WTC11 (cell line): Measurements from ENCODE around the gene MYMX. TPM values are rescaled to one million over a fixed set of nuclear protein-coding genes. Genes with fewer than 3 reads are reported as not detected.

ENCODE experiments used
- ATAC-seq: fragments of 200-7000 bp; cut with Tn5 transposase; 2 replicates; pipeline ENCODE4 v1.10.0; 2021; ENCODE audit warnings: mild to moderate bottlenecking, moderate library complexity
- CTCF ChIA-PET: fragments of 300-600 bp; sonication (Branson Sonifier 250); formaldehyde crosslinking; loops from one replicate; lab custom pipeline; 2021; ENCODE audit warnings: antibody characterized with exemption; lab: Charles Lee
- POLR2A ChIA-PET: fragments of 350-600 bp; sonication (Branson Sonifier 250); formaldehyde crosslinking; loops from one replicate; lab custom pipeline; 2021; ENCODE audit warnings: antibody characterized with exemption; lab: Charles Lee
- DNase-seq: peaks from one replicate; pipeline ENCODE4 v3.0.0; 2021; ENCODE audit warnings: low spot score
- H3K27ac Mint-ChIP-seq: 2 replicates; pipeline ENCODE4 v1.8.0; 2021; ENCODE audit warnings: mixed read lengths
- H3K27me3 Mint-ChIP-seq: 2 replicates; pipeline ENCODE4 v1.8.0; 2021; ENCODE audit warnings: low read depth, mild to moderate bottlenecking, moderate library complexity, mixed read lengths
- H3K36me3 Mint-ChIP-seq: 2 replicates; pipeline ENCODE4 v1.8.0; 2021; ENCODE audit warnings: mixed read lengths
- H3K4me1 Mint-ChIP-seq: 2 replicates; pipeline ENCODE4 v1.8.0; 2022; ENCODE audit warnings: mixed read lengths
- H3K4me3 Mint-ChIP-seq: 2 replicates; pipeline ENCODE4 v1.8.0; 2021; ENCODE audit warnings: mild to moderate bottlenecking, moderate library complexity, mixed read lengths
- H3K9me3 Mint-ChIP-seq: 2 replicates; pipeline ENCODE4 v1.8.0; 2021; ENCODE audit warnings: mixed read lengths
- ARID4B ChIP-seq: sonication (generic); formaldehyde crosslinking; IDR thresholded peaks from 2 replicates; pipeline ENCODE4 v1.8.0; 2023; ENCODE audit warnings: missing genetic modification reagents, mild to moderate bottlenecking, borderline replicate concordance
- CBFB ChIP-seq: sonication (generic); formaldehyde crosslinking; IDR thresholded peaks from 2 replicates; pipeline ENCODE4 v1.8.1; 2022; ENCODE audit warnings: mild to moderate bottlenecking, low read depth, missing genetic modification reagents
- HMGA2 ChIP-seq: fragments of 250-450 bp; sonication (Bioruptor Pico); IDR thresholded peaks from 2 replicates; pipeline ENCODE4 v1.4.0; 2021; ENCODE audit warnings: mild to moderate bottlenecking, moderate library complexity
- JUN ChIP-seq: sonication (generic); formaldehyde crosslinking; IDR thresholded peaks from 2 replicates; pipeline ENCODE4 v1.8.0; 2023; ENCODE audit warnings: mild to moderate bottlenecking, missing genetic modification reagents
- MYBL2 ChIP-seq: sonication (generic); formaldehyde crosslinking; IDR thresholded peaks from 2 replicates; pipeline ENCODE4 v1.8.1; 2023; ENCODE audit warnings: mild to moderate bottlenecking, moderate library complexity, missing genetic modification reagents
- NFE2L1 ChIP-seq: sonication (generic); formaldehyde crosslinking; IDR thresholded peaks from 2 replicates; pipeline ENCODE4 v1.8.1; 2023; ENCODE audit warnings: missing genetic modification reagents
- NR2C2 ChIP-seq: sonication (generic); formaldehyde crosslinking; IDR thresholded peaks from 2 replicates; pipeline ENCODE4 v1.8.0; 2022; ENCODE audit warnings: mild to moderate bottlenecking, missing genetic modification reagents
- PRDM15 ChIP-seq: sonication (generic); formaldehyde crosslinking; IDR thresholded peaks from 2 replicates; pipeline ENCODE4 v1.8.0; 2022; ENCODE audit warnings: missing genetic modification reagents
- SMAD4 ChIP-seq: sonication (generic); formaldehyde crosslinking; IDR thresholded peaks from 2 replicates; pipeline ENCODE4 v1.8.0; 2022; ENCODE audit warnings: mild to moderate bottlenecking, missing genetic modification reagents
- USF2 ChIP-seq: sonication (generic); formaldehyde crosslinking; IDR thresholded peaks from 2 replicates; pipeline ENCODE4 v1.8.1; 2023; ENCODE audit warnings: mild to moderate bottlenecking, missing genetic modification reagents, moderate library complexity
- ZNF425 ChIP-seq: fragments of 250-450 bp; sonication (Bioruptor Pico); conservative IDR thresholded peaks from 2 replicates; pipeline ENCODE4 v1.9.0; 2021; ENCODE audit warnings: mild to moderate bottlenecking
- total RNA-seq: library from RNA; stranded (reverse); gene quantifications from 3 replicates; pipeline ENCODE4 v1.2.3, GENCODE V29; 2021
- TF ChIP-seq, protein P1 (sequence below): fragments of 250-450 bp; sonication (Bioruptor Pico); IDR thresholded peaks from 2 replicates; pipeline ENCODE4 v2.1.2; 2022; ENCODE audit warnings: mild to moderate bottlenecking, moderate library complexity
- TF ChIP-seq, protein P2 (sequence below): sonication (generic); formaldehyde crosslinking; IDR thresholded peaks from 2 replicates; pipeline ENCODE4 v1.8.0; 2023; ENCODE audit warnings: mild to moderate bottlenecking, missing genetic modification reagents
- TF ChIP-seq, protein P3 (sequence below): sonication (generic); formaldehyde crosslinking; IDR thresholded peaks from 2 replicates; pipeline ENCODE4 v1.8.0; 2022; ENCODE audit warnings: mild to moderate bottlenecking, missing genetic modification reagents

MYMX gene
- total RNA-seq, 1 experiment from 2014 or later, result 3.9 TPM

- TF ChIP-seq JUN, result 0 out of 2 replicates have a peak, but pooled peaks have one; percentile 66
- peak; percentile 73 for TF ChIP-seq ARID4B (CRISPR knock-in tag)
- TF ChIP-seq USF2, result no peak
- peak; percentile 61; the same call in 1 of the 2 replicates for TF ChIP-seq NFE2L1 (CRISPR knock-in tag)
- no peak for TF ChIP-seq CBFB (CRISPR knock-in tag)
- 0 out of 2 replicates have a peak, but pooled peaks have one; percentile 4 for TF ChIP-seq HMGA2
- TF ChIP-seq SMAD4 (CRISPR knock-in tag), result peak; percentile 60; the same call in 1 of the 2 replicates
- no peak for TF ChIP-seq PRDM15 (CRISPR knock-in tag)
- TF ChIP-seq, protein P1, sequence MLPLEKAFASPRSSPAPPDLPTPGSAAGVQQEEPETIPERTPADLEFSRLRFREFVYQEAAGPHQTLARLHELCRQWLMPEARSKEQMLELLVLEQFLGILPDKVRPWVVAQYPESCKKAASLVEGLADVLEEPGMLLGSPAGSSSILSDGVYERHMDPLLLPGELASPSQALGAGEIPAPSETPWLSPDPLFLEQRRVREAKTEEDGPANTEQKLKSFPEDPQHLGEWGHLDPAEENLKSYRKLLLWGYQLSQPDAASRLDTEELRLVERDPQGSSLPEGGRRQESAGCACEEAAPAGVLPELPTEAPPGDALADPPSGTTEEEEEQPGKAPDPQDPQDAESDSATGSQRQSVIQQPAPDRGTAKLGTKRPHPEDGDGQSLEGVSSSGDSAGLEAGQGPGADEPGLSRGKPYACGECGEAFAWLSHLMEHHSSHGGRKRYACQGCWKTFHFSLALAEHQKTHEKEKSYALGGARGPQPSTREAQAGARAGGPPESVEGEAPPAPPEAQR (CRISPR knock-in tag), result no peak
Observed at GRCh38 chr6:44246663-44247337, 30.1 kb downstream of the MYMX start, which contains the start of gene HSP90AB1 (continued).

GRCh38 chr6:44247338-44248302 lies 30.9 kb downstream of the MYMX start:
- Mint-ChIP-seq H3K27me3 (peaks cover 4% of the 10 kb centered on the region; the same call in 1 of the 2 replicates), H3K36me3 (peaks cover 56% of the 10 kb centered on the region), H3K4me1 (peaks cover 39% of the 10 kb centered on the region), H3K27ac (peak overlapping the region; percentile 99), H3K9me3 (no peaks in the 10 kb centered on the region), H3K4me3 (peak overlapping the region; percentile 99)
- CTCF ChIA-PET, result interaction anchor here (1.0 to 7.2 kb wide), 9 partner anchors 8 to 388 kb away, joined by 3 to 80 read pairs (median 4); partner anchors contain the start of genes AARS2 and SLC35B2
- ATAC-seq, result no peak
- peak; percentile 41 for DNase-seq
- POLR2A ChIA-PET, result interaction anchor here (1.1 to 4.9 kb wide), 14 partner anchors 8 to 618 kb away, joined by 3 to 83 read pairs (median 8); partner anchors contain the start of genes AARS2, MYMX, SLC29A1 and SLC35B2
- TF ChIP-seq MYBL2 (CRISPR knock-in tag) (0 out of 2 replicates have a peak, but pooled peaks have one; percentile 12), ZNF425 (CRISPR knock-in tag) (peak; percentile 64; the same call in 1 of the 2 replicates), NR2C2 (no peak)
- TF ChIP-seq, protein P2, sequence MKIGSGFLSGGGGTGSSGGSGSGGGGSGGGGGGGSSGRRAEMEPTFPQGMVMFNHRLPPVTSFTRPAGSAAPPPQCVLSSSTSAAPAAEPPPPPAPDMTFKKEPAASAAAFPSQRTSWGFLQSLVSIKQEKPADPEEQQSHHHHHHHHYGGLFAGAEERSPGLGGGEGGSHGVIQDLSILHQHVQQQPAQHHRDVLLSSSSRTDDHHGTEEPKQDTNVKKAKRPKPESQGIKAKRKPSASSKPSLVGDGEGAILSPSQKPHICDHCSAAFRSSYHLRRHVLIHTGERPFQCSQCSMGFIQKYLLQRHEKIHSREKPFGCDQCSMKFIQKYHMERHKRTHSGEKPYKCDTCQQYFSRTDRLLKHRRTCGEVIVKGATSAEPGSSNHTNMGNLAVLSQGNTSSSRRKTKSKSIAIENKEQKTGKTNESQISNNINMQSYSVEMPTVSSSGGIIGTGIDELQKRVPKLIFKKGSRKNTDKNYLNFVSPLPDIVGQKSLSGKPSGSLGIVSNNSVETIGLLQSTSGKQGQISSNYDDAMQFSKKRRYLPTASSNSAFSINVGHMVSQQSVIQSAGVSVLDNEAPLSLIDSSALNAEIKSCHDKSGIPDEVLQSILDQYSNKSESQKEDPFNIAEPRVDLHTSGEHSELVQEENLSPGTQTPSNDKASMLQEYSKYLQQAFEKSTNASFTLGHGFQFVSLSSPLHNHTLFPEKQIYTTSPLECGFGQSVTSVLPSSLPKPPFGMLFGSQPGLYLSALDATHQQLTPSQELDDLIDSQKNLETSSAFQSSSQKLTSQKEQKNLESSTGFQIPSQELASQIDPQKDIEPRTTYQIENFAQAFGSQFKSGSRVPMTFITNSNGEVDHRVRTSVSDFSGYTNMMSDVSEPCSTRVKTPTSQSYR (CRISPR knock-in tag), result 0 out of 2 replicates have a peak, but pooled peaks have one; percentile 64
- TF ChIP-seq, protein P3, sequence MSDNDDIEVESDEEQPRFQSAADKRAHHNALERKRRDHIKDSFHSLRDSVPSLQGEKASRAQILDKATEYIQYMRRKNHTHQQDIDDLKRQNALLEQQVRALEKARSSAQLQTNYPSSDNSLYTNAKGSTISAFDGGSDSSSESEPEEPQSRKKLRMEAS, result peak; percentile 75; the same call in 1 of the 2 replicates
